SK-N-SH treated with all-trans-retinoic acid at 6 μM for 48 hours (cell line): ENCODE results near the gene TRPC1.
A peak's percentile ranks its signal among the peaks of the same experiment; 100 is the strongest.

Source experiments
- ATAC-seq: fragments of 200-7000 bp; cut with Tn5 transposase; 3 replicates; pipeline ENCODE4 v1.9.1; 2020; ENCODE audit warnings: mild to moderate bottlenecking, moderate library complexity
- ARNTL ChIP-seq: fragments of 450-650 bp; formaldehyde crosslinking; IDR thresholded peaks from 2 replicates; pipeline ENCODE4 v1.5.0; 2020; ENCODE audit warnings: low read depth, mild to moderate bottlenecking, moderate library complexity, borderline replicate concordance
- BACH2 ChIP-seq: fragments of 250-450 bp; sonication (Bioruptor Pico); IDR thresholded peaks from 2 replicates; pipeline ENCODE4 v1.9.0; 2021; ENCODE audit warnings: mild to moderate bottlenecking, borderline replicate concordance
- CSDC2 ChIP-seq: fragments of 250-450 bp; sonication (Bioruptor Pico); IDR thresholded peaks from 2 replicates; pipeline ENCODE4 v1.5.0; 2020; ENCODE audit warnings: mild to moderate bottlenecking, moderate library complexity
- ESRRG ChIP-seq: fragments of 250-450 bp; sonication (Bioruptor Pico); IDR thresholded peaks from 2 replicates; pipeline ENCODE4 v1.6.1; 2021; ENCODE audit warnings: mild to moderate bottlenecking
- GLIS3 ChIP-seq: fragments of 250-450 bp; sonication (Bioruptor Pico); IDR thresholded peaks from 2 replicates; pipeline ENCODE4 v1.5.0; 2020; ENCODE audit warnings: mild to moderate bottlenecking, moderate library complexity
- ISL1 ChIP-seq: fragments of 250-450 bp; sonication (Bioruptor Pico); IDR thresholded peaks from 2 replicates; pipeline ENCODE4 v2.1.2; 2022; ENCODE audit warnings: mild to moderate bottlenecking, moderate library complexity
- OSR1 ChIP-seq: fragments of 250-450 bp; sonication (Bioruptor Pico); IDR thresholded peaks from 2 replicates; pipeline ENCODE4 v1.8.0; 2022; ENCODE audit warnings: moderate library complexity, mild to moderate bottlenecking, inconsistent platforms
- PATZ1 ChIP-seq: fragments of 250-450 bp; sonication (Bioruptor Pico); IDR thresholded peaks from 2 replicates; pipeline ENCODE4 v1.8.0; 2020; ENCODE audit warnings: mild to moderate bottlenecking, moderate library complexity, borderline replicate concordance
- POU6F1 ChIP-seq: fragments of 250-450 bp; sonication (Bioruptor Pico); IDR thresholded peaks from 2 replicates; pipeline ENCODE4 v1.8.0; 2021; ENCODE audit warnings: low read depth, mild to moderate bottlenecking, moderate library complexity, borderline replicate concordance
- PPARA ChIP-seq: fragments of 250-450 bp; sonication (Bioruptor Pico); IDR thresholded peaks from 2 replicates; pipeline ENCODE4 v1.5.0; 2020; ENCODE audit warnings: mild to moderate bottlenecking, borderline replicate concordance
- RARB ChIP-seq: fragments of 250-450 bp; sonication (Bioruptor Pico); IDR thresholded peaks from 2 replicates; pipeline ENCODE4 v1.8.0; 2021; ENCODE audit warnings: mild to moderate bottlenecking, moderate library complexity
- SNAI2 ChIP-seq: fragments of 250-450 bp; sonication (Bioruptor Pico); IDR thresholded peaks from 2 replicates; pipeline ENCODE4 v1.5.0; 2020; ENCODE audit warnings: mild to moderate bottlenecking, moderate library complexity
- TCF4 ChIP-seq: fragments of 250-450 bp; sonication (Bioruptor Pico); IDR thresholded peaks from 2 replicates; pipeline ENCODE4 v1.8.0; 2021; ENCODE audit warnings: mild to moderate bottlenecking, moderate library complexity, borderline replicate concordance
- TOX ChIP-seq: fragments of 250-450 bp; sonication (Bioruptor Pico); IDR thresholded peaks from 2 replicates; pipeline ENCODE4 v1.8.0; 2021; ENCODE audit warnings: mild to moderate bottlenecking, moderate library complexity, borderline replicate concordance
- TSHZ2 ChIP-seq: fragments of 250-450 bp; sonication (Bioruptor Pico); IDR thresholded peaks from 2 replicates; pipeline ENCODE4 v1.5.0; 2020; ENCODE audit warnings: mild to moderate bottlenecking, moderate library complexity
- ZC3H10 ChIP-seq: fragments of 250-450 bp; sonication (Bioruptor Pico); IDR thresholded peaks from 2 replicates; pipeline ENCODE4 v1.5.1; 2021; ENCODE audit warnings: mild to moderate bottlenecking, moderate library complexity
- ZFP3 ChIP-seq: fragments of 250-450 bp; sonication (Bioruptor Pico); IDR thresholded peaks from 2 replicates; pipeline ENCODE4 v1.5.0; 2020; ENCODE audit warnings: mild to moderate bottlenecking, moderate library complexity
- ZFP30 ChIP-seq: fragments of 450-650 bp; formaldehyde crosslinking; IDR thresholded peaks from 2 replicates; pipeline ENCODE4 v1.5.0; 2022; ENCODE audit warnings: mild to moderate bottlenecking, moderate library complexity
- ZNF565 ChIP-seq: fragments of 450-650 bp; formaldehyde crosslinking; conservative IDR thresholded peaks from 2 replicates; pipeline ENCODE4 v1.5.0; 2020; ENCODE audit warnings: low read depth, mild to moderate bottlenecking, moderate library complexity
- ZNF70 ChIP-seq: fragments of 450-650 bp; formaldehyde crosslinking; IDR thresholded peaks from 2 replicates; pipeline ENCODE4 v1.5.0; 2020; ENCODE audit warnings: mild to moderate bottlenecking, moderate library complexity
- ZNF8 ChIP-seq: fragments of 450-650 bp; formaldehyde crosslinking; IDR thresholded peaks from 2 replicates; pipeline ENCODE4 v1.5.0; 2020; ENCODE audit warnings: mild to moderate bottlenecking, moderate library complexity
- TF ChIP-seq, protein P1 (sequence below): fragments of 250-450 bp; sonication (Bioruptor Pico); IDR thresholded peaks from 2 replicates; pipeline ENCODE4 v1.5.1; 2020; ENCODE audit warnings: low read depth, mild to moderate bottlenecking, moderate library complexity
- TF ChIP-seq, protein P2 (sequence below): fragments of 250-450 bp; sonication (Bioruptor Pico); IDR thresholded peaks from 2 replicates; pipeline ENCODE4 v1.5.1; 2021; ENCODE audit warnings: mild to moderate bottlenecking, moderate library complexity

TRPC1 gene

GRCh38 chr3:142723968-142724681 lies at the start of gene TRPC1:
TRPC1 (plus strand) TSS chr3:142724034; CDS start chr3:142724560, 526 bp downstream.
- peak; percentile 1; the same call in 1 of the 2 replicates for TF ChIP-seq ZNF8 (CRISPR knock-in tag)
- 0 out of 2 replicates have a peak, but pooled peaks have one; percentile 74 for TF ChIP-seq CSDC2 (CRISPR knock-in tag)
- no peak for TF ChIP-seq RARB (CRISPR knock-in tag)
- ATAC-seq: peak; percentile 80

DNA sequence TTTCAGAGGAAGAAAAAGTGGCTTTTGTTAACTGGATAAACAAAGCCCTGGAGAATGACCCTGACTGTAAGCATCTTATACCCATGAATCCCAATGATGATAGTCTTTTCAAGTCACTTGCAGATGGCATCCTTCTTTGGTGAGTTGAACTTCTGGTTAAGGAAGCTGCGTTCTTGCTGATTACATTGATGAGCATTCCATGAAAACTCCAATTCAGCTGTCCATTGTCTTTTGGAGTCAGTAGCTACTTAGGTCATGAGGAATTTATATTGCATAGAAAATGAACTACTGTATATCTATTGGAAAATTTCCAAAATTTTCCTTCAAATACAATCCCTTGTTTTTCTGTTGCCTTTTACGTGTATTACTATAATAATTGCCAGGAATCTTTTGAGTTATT lies 47.7 kb upstream of the TRPC1 start:
- TF ChIP-seq OSR1 (CRISPR knock-in tag) (no peak), PPARA (CRISPR knock-in tag) (no peak), ZNF70 (CRISPR knock-in tag) (no peak), ZFP3 (CRISPR knock-in tag) (no peak), ZFP30 (CRISPR knock-in tag) (no peak), TOX (CRISPR knock-in tag) (no peak), PATZ1 (CRISPR knock-in tag) (no peak), ZC3H10 (CRISPR knock-in tag) (no peak), ISL1 (CRISPR knock-in tag) (no peak)
- TF ChIP-seq, protein P1, sequence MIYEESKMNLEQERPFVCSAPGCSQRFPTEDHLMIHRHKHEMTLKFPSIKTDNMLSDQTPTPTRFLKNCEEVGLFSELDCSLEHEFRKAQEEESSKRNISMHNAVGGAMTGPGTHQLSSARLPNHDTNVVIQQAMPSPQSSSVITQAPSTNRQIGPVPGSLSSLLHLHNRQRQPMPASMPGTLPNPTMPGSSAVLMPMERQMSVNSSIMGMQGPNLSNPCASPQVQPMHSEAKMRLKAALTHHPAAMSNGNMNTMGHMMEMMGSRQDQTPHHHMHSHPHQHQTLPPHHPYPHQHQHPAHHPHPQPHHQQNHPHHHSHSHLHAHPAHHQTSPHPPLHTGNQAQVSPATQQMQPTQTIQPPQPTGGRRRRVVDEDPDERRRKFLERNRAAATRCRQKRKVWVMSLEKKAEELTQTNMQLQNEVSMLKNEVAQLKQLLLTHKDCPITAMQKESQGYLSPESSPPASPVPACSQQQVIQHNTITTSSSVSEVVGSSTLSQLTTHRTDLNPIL: no peak
- no peak for ATAC-seq

GRCh38 chr3:142680710-142681109 lies 43.1 kb upstream of the TRPC1 start:
- no peak for ATAC-seq
- no peak for TF ChIP-seq BACH2 (CRISPR knock-in tag)
- TF ChIP-seq POU6F1 (CRISPR knock-in tag): no peak
- no peak for TF ChIP-seq TOX (CRISPR knock-in tag)
- TF ChIP-seq ZFP30 (CRISPR knock-in tag): no peak
- no peak for TF ChIP-seq ISL1 (CRISPR knock-in tag)
- TF ChIP-seq SNAI2 (CRISPR knock-in tag): no peak
- no peak for TF ChIP-seq TCF4 (CRISPR knock-in tag)

DNA sequence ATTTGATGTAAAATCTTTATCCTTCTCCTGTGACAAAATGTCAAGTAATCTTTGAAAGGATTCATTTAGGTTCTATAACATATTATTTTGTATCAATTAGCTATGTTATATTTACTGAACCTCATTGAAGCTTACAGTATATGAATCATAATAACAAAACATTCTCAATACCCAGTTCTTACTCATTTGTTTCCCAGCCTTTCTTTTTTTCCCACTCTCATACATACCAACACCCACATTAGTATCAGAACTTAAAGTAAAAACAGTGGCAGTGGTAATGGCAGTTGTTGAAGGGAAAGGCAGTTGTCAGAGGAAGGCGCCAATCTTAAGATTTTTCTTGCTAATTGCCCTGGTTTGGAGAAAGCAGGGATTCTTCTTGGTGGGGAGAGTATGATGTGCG lies 33.2 kb upstream of the TRPC1 start:
- ATAC-seq: no peak

More for the DNA sequence above, 33.2 kb upstream of the TRPC1 start:
- no peak for TF ChIP-seq BACH2 (CRISPR knock-in tag)
- no peak for TF ChIP-seq ZNF70 (CRISPR knock-in tag)
- TF ChIP-seq, protein P2, sequence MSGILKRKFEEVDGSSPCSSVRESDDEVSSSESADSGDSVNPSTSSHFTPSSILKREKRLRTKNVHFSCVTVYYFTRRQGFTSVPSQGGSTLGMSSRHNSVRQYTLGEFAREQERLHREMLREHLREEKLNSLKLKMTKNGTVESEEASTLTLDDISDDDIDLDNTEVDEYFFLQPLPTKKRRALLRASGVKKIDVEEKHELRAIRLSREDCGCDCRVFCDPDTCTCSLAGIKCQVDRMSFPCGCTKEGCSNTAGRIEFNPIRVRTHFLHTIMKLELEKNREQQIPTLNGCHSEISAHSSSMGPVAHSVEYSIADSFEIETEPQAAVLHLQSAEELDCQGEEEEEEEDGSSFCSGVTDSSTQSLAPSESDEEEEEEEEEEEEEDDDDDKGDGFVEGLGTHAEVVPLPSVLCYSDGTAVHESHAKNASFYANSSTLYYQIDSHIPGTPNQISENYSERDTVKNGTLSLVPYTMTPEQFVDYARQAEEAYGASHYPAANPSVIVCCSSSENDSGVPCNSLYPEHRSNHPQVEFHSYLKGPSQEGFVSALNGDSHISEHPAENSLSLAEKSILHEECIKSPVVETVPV (CRISPR knock-in tag): no peak
- TF ChIP-seq TCF4 (CRISPR knock-in tag): no peak
- no peak for TF ChIP-seq GLIS3
- no peak for TF ChIP-seq PPARA (CRISPR knock-in tag)
- no peak for TF ChIP-seq ZNF565 (CRISPR knock-in tag)
- no peak for TF ChIP-seq ESRRG (CRISPR knock-in tag)
- TF ChIP-seq, protein P1: no peak
- TF ChIP-seq ISL1 (CRISPR knock-in tag): no peak
- TF ChIP-seq TOX (CRISPR knock-in tag): no peak
- no peak for TF ChIP-seq ZNF8 (CRISPR knock-in tag)
- TF ChIP-seq ZC3H10 (CRISPR knock-in tag): no peak
- TF ChIP-seq TSHZ2 (CRISPR knock-in tag): no peak
- TF ChIP-seq PATZ1 (CRISPR knock-in tag): no peak
- TF ChIP-seq RARB (CRISPR knock-in tag): no peak
- TF ChIP-seq ARNTL (CRISPR knock-in tag): no peak
